HCT116 (cell line): Measurements from ENCODE around the gene IL31RA. TPM values are rescaled to one million over a fixed set of nuclear protein-coding genes. Genes with fewer than 3 reads are reported as not detected.

Experiments
- ATAC-seq: fragments of 200-7000 bp; cut with Tn5 transposase; 2 replicates; pipeline ENCODE4 v1.9.1; 2020; ENCODE audit warnings: mild to moderate bottlenecking, moderate library complexity
- BruUV-seq: library from RNA; stranded (reverse); fragments of 400-500 nt; replicated peaks from 2 replicates; lab custom pipeline; 2021; lab: Mats Ljungman, UMichigan
- CTCF ChIA-PET: fragments of 300-600 bp; sonication (Branson Sonifier 250); formaldehyde crosslinking; loops from one replicate; lab custom pipeline; 2021; ENCODE audit warnings: antibody characterized with exemption; lab: Charles Lee
- POLR2A ChIA-PET: fragments of 300-600, 350-600 bp; sonication (Branson Sonifier 250); formaldehyde crosslinking; loops from one replicate; lab custom pipeline; 2021; ENCODE audit warnings: antibody characterized with exemption; lab: Charles Lee
- RAD21 ChIA-PET, 2 experiments: fragments of 300-600 bp; sonication (Branson Sonifier 250); formaldehyde crosslinking; loops; one replicate each; lab custom pipeline; 2023; ENCODE audit warnings: low total read pairs in 2 of 2; ENCODE audit not compliant: uncharacterized antibody in 2 of 2, unreplicated experiment in 2 of 2, low non-redundant PET in 1 of 2; lab: Charles Lee
- DNase-seq: peaks from one replicate; pipeline ENCODE4 v3.0.0-alpha.2; 2010; ENCODE audit warnings: low read depth, low spot score
- H2AFZ ChIP-seq: fragments of 200-600 bp; shearing (Covaris generic), sonication (generic); 2 replicates; pipeline ENCODE4 v1.6.1; 2017; ENCODE audit warnings: low read depth, mixed run types, mixed read lengths, antibody characterized with exemption, low read length; ENCODE audit not compliant: poor library complexity, severe bottlenecking
- H3K27ac ChIP-seq: 2 replicates; pipeline ENCODE4 v1.5.1; 2012; ENCODE audit warnings: low read depth, low read length
- H3K27me3 ChIP-seq: fragments of 200-600 bp; sonication (generic); 2 replicates; pipeline ENCODE4 v1.6.1; 2016; ENCODE audit warnings: mixed run types, low read length, mixed read lengths; ENCODE audit not compliant: insufficient read depth
- H3K36me3 ChIP-seq, 2 experiments: fragments of 200-500 bp in 1 of 2; fragments of 200-600 bp in 1 of 2; sonication (Bioruptor generic) in 1 of 2; sonication (generic) in 1 of 2; 2 replicates each; pipeline versions ENCODE4 v1.5.1 to v1.6.1; 2014 to 2016; ENCODE audit warnings: low read length in 2 of 2, inconsistent platforms in 1 of 2, mixed read lengths in 1 of 2, mixed run types in 1 of 2; ENCODE audit not compliant: insufficient read depth in 2 of 2, control insufficient read depth in 1 of 2
- H3K4me1 ChIP-seq, 2 experiments: fragments of 200-600 bp in 1 of 2; sonication (generic) in 1 of 2; 2 replicates each; pipeline versions ENCODE4 v1.5.1 to v1.6.1; 2012 to 2017; ENCODE audit warnings: low read length in 2 of 2, inconsistent platforms in 1 of 2, mild to moderate bottlenecking in 1 of 2, mixed read lengths in 1 of 2, mixed run types in 1 of 2, moderate library complexity in 1 of 2; ENCODE audit not compliant: insufficient read depth in 2 of 2, control insufficient read depth in 1 of 2
- H3K4me2 ChIP-seq: fragments of 200-600 bp; sonication (generic); 2 replicates; pipeline ENCODE4 v1.6.1; 2017; ENCODE audit warnings: mixed run types, low read length, mixed read lengths
- H3K4me3 ChIP-seq, 2 experiments: fragments of 200-600 bp in 1 of 2; sonication (generic) in 1 of 2; replicated peaks in 1 of 2; 2 replicates each; pipeline ENCODE4 v1.5.1; 2011 to 2016; ENCODE audit warnings: low read length in 2 of 2, control low read depth in 1 of 2, low read depth in 1 of 2, mild to moderate bottlenecking in 1 of 2, mixed read lengths in 1 of 2, mixed run types in 1 of 2
- H3K79me2 ChIP-seq: fragments of 200-600 bp; sonication (generic); 2 replicates; pipeline ENCODE4 v1.6.1; 2017; ENCODE audit warnings: mild to moderate bottlenecking, mixed run types, low read length, moderate library complexity, mixed read lengths; ENCODE audit not compliant: insufficient read depth
- H3K9ac ChIP-seq: fragments of 200-600 bp; sonication (generic); 2 replicates; pipeline ENCODE4 v1.6.1; 2016; ENCODE audit warnings: low read length, mixed read lengths
- H3K9me2 ChIP-seq: fragments of 200-600 bp; sonication (generic), shearing (Covaris generic); 2 replicates; pipeline ENCODE4 v1.6.1; 2017; ENCODE audit warnings: mixed run types, mild to moderate bottlenecking, moderate library complexity; ENCODE audit not compliant: insufficient read depth
- H3K9me3 ChIP-seq, 2 experiments: fragments of 200-500 bp in 1 of 2; fragments of 200-600 bp in 1 of 2; sonication (Bioruptor generic) in 1 of 2; sonication (generic) in 1 of 2; 2 replicates each; pipeline ENCODE4 v1.6.1; 2014 to 2017; ENCODE audit warnings: low read length in 2 of 2, mixed read lengths in 2 of 2, inconsistent platforms in 1 of 2, low read depth in 1 of 2, mild to moderate bottlenecking in 1 of 2, mixed run types in 1 of 2, moderate library complexity in 1 of 2; ENCODE audit not compliant: control insufficient read depth in 1 of 2, insufficient read depth in 1 of 2
- H4K20me1 ChIP-seq: fragments of 200-600 bp; sonication (generic), shearing (Covaris generic); 2 replicates; pipeline ENCODE4 v1.6.1; 2017; ENCODE audit warnings: mixed run types, mild to moderate bottlenecking, moderate library complexity; ENCODE audit not compliant: insufficient read depth
- CEBPB ChIP-seq: IDR thresholded peaks from 2 replicates; pipeline ENCODE4 v1.6.1; 2012; ENCODE audit warnings: low read depth
- EZH2 ChIP-seq: fragments of 200-600 bp; sonication (generic); IDR thresholded peaks from 2 replicates; pipeline ENCODE4 v1.6.1; 2017; ENCODE audit warnings: antibody characterized with exemption, mixed run types
- POLR2A ChIP-seq: IDR thresholded peaks from 2 replicates; pipeline ENCODE4 v1.7.0; 2011; ENCODE audit warnings: borderline replicate concordance; ENCODE audit not compliant: insufficient read depth, insufficient read length; ENCODE audit errors: extremely low read depth
- RAD21 ChIP-seq: IDR thresholded peaks from 2 replicates; pipeline ENCODE4 v1.6.1; 2012; ENCODE audit warnings: low read depth, mild to moderate bottlenecking
- TCF7L2 ChIP-seq: IDR thresholded peaks from 2 replicates; pipeline ENCODE4 v1.7.0; 2011; ENCODE audit warnings: borderline replicate concordance, inconsistent platforms; ENCODE audit not compliant: insufficient read depth, insufficient read length; ENCODE audit errors: extremely low read depth
- ZNF274 ChIP-seq: fragments of 200-500 bp; sonication (Bioruptor generic); IDR thresholded peaks from 2 replicates; pipeline ENCODE4 v1.6.1; 2014; ENCODE audit warnings: mild to moderate bottlenecking, low read depth, low read length, inconsistent platforms
- intact Hi-C: fragments of 100-400 bp; cut with micrococcal nuclease; formaldehyde crosslinking; loops from 2 replicates; pipeline ENCODE4 v1.10.0; 2022
- total RNA-seq: library from RNA; stranded (reverse); gene quantifications from one replicate; pipeline ENCODE4 v1.2.1, GENCODE V29; 2021; ENCODE audit not compliant: unreplicated experiment
- TF ChIP-seq, protein P1 (sequence below), 3 experiments: fragments of 200-600 bp in 1 of 3; sonication (generic) in 1 of 3; IDR thresholded peaks in 2 of 3; conservative IDR thresholded peaks in 1 of 3; 2 replicates each; pipeline ENCODE4 v1.5.1; 2012 to 2017; ENCODE audit warnings: low read depth in 2 of 3, low read length in 2 of 3, antibody characterized with exemption in 1 of 3, borderline replicate concordance in 1 of 3, control low read depth in 1 of 3, mild to moderate bottlenecking in 1 of 3, mixed read lengths in 1 of 3, mixed run types in 1 of 3, moderate library complexity in 1 of 3; ENCODE audit not compliant: insufficient read depth in 1 of 3
- TF ChIP-seq, protein P2 (sequence below): IDR thresholded peaks from 2 replicates; pipeline ENCODE4 v1.6.1; 2011; ENCODE audit warnings: mild to moderate bottlenecking, low read length, moderate library complexity; ENCODE audit not compliant: insufficient replicate concordance; ENCODE audit errors: extremely low read depth

The IL31RA gene
- total RNA-seq, 1 experiment from 2014 or later: 0.59 TPM

DNA sequence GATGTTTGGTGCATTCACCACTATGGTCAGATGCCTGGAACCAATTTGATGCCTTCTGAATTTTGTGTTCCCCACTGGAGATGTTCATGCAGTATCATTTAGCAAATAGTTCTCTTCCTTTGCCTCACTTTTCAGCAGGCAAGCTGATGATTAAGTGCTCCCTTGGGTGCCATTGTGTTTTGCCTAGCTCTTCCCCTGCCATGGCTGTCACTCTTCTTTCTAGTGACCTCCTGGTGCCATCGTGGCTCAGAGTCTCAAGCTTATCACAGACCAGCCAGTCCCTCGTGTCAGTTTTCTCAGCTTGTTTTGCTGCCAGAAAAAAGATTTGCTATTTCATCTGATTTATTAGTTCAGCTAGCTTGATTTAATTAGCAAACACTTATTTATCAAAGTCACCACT is 41.3 kb downstream of the IL31RA start:
- Histone ChIP-seq H2AFZ (no peak overlapping the region), H3K36me3 (no peaks in the 10 kb centered on the region), H3K9me3 (no peaks in the 10 kb centered on the region), H3K27me3 (no peaks in the 10 kb centered on the region), H3K9me2 (no peaks in the 10 kb centered on the region), H3K9ac (no peak overlapping the region), H3K4me1 (no peaks in the 10 kb centered on the region), H3K27ac (no peak overlapping the region), H3K4me3 (no peak overlapping the region), H3K79me2 (no peaks in the 10 kb centered on the region), H3K4me2 (no peak overlapping the region), H4K20me1 (no peaks in the 10 kb centered on the region)
- ATAC-seq (no peak), DNase-seq (no peak)
- intact Hi-C loops: no loop called here
- RAD21 ChIA-PET: no interaction called here
- CTCF ChIA-PET: no interaction called here
- no peak for TF ChIP-seq TCF7L2
- TF ChIP-seq EZH2: no peak
- TF ChIP-seq, protein P1, sequence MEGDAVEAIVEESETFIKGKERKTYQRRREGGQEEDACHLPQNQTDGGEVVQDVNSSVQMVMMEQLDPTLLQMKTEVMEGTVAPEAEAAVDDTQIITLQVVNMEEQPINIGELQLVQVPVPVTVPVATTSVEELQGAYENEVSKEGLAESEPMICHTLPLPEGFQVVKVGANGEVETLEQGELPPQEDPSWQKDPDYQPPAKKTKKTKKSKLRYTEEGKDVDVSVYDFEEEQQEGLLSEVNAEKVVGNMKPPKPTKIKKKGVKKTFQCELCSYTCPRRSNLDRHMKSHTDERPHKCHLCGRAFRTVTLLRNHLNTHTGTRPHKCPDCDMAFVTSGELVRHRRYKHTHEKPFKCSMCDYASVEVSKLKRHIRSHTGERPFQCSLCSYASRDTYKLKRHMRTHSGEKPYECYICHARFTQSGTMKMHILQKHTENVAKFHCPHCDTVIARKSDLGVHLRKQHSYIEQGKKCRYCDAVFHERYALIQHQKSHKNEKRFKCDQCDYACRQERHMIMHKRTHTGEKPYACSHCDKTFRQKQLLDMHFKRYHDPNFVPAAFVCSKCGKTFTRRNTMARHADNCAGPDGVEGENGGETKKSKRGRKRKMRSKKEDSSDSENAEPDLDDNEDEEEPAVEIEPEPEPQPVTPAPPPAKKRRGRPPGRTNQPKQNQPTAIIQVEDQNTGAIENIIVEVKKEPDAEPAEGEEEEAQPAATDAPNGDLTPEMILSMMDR (IDR thresholded peaks at IDR 0.05 in 2 of 3, conservative IDR thresholded peaks at IDR 0.05 in 1 of 3; ENCODE audit: borderline replicate concordance in 1 of 3, insufficient read depth in 1 of 3, low read depth in 2 of 3, low read length in 2 of 3): no peak
- TF ChIP-seq, protein P2, sequence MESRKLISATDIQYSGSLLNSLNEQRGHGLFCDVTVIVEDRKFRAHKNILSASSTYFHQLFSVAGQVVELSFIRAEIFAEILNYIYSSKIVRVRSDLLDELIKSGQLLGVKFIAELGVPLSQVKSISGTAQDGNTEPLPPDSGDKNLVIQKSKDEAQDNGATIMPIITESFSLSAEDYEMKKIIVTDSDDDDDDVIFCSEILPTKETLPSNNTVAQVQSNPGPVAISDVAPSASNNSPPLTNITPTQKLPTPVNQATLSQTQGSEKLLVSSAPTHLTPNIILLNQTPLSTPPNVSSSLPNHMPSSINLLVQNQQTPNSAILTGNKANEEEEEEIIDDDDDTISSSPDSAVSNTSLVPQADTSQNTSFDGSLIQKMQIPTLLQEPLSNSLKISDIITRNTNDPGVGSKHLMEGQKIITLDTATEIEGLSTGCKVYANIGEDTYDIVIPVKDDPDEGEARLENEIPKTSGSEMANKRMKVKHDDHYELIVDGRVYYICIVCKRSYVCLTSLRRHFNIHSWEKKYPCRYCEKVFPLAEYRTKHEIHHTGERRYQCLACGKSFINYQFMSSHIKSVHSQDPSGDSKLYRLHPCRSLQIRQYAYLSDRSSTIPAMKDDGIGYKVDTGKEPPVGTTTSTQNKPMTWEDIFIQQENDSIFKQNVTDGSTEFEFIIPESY: no peak
- no peak for TF ChIP-seq CEBPB
- TF ChIP-seq POLR2A: no peak
- no peak for TF ChIP-seq RAD21
- TF ChIP-seq ZNF274: no peak
- no TSS peak for BruUV-seq
- POLR2A ChIA-PET: no interaction called here
